ENCODE measurements around the gene CHRNE.
"Not testable (repeated sequence)": the region's sequence is repeated elsewhere in the genome, so short reads cannot be mapped to it uniquely, and the experiment has no call there.

CHRNE gene

DNA sequence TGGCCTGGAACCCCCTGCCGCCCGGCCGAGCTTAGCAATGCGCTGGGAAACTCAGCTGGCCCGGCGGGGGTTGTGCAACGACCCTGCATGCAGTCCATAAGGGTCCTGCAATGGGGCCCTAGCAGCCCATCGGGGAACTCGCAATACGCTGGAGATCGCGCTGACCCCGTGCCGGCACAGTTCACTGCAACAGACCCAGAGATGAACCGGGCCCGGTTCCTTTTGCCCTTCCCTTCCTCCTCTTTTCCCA is 36.6 kb upstream of the CHRNE start:
- DNase-seq = no peak

DNA sequence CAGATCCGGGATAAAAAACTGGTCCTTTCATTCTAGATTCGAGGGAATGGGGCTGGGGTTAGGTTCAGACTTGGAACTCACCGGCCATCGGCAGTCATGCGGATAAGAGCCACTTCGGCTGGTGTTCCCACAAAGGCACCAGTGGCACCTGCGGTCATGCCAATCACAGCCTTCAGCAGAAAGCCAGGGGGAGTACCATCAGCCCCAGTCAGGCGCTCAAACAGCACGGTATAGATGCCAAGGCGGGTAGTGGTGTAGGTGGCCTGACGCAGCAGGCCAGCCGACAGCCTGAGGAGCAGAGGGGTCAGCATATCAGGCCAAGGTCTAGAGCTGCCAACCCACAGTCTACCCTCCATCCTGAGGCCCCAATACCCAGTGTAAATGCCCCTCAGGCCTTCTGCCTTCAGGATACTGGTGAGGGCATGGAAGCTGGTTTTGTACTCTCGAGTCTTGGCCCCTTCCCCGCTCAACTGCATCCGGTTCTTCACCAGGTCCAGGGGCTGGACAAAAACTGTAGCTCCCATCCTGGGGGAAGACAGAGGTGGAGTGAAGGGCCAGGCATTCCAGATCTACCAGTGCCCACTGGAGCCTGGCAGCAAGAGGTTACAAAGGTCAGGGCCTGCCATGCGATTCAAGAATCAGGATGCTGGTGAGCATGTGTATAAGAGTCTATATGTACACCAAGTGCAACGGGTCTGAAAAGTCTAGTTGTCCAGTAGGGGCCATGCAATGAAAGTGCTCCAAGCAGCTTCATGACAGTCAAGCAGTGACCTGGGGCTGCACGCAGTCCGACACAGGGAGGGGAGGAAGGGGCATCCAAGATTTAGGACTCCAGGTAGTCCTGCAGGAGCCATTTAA is 36.0 kb upstream of the CHRNE start:
- DNase-seq = no peak

DNA sequence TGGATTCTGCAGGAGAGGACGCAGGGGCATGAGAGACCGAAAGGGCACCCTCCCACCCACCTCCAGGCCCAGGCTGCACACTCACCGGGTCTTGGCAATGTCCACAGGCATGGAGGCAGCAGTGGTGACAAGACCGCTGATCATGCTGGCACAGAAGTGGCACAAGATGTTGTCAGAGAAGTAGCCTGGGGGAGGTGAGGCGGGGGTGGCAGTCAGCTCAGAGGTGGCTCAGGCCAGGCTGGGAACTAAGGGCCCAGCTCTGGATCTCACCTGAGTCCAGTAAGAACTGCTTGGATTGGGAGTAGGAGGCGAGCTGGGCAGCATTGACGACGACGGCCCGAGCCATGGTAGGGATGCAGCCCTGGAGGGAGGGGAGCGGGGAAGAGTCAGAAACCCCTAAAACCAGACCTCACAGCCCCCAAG is 35.2 kb upstream of the CHRNE start:
- no peak for DNase-seq

DNA sequence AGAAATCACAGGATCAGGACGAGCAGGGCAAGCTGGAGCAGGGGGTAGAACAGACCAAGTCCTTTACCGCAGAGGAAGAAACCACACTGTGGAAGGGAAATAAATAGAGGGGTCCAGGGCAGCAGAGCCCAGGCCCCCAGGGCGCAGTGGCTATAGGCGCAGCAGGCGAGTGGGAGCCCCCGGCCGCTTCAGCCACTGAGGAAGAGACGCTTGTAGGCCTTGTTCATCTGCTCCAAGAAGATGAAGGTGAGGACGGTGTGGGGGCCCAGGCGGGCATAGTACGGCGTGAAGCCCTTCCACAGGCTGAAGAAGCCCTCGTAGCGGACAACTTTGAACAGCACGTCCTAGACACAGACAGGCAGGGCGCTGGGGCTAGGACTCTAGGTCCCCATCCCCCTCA is 34.7 kb upstream of the CHRNE start:
- DNase-seq = no peak

DNA sequence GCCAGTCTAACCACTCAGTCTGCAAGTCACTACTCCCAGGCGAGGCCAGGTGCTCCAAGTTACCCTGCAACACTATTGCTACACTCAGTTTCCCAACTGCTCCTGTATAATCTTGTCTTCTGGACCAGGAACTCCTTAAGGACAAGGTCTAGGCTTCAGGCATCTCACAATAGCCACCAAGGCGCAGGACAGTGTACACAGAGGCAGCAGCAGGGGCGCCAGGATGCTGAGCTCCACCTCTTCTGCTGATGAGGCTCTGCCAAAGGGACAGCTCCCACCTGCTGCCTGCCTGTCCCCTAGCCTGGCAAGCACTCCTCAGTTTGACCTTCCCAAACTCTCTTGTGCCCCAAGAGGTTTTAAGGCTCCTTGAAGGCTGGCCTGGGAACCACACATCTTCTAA is 33.5 kb upstream of the CHRNE start:
- DNase-seq = no peak

DNA sequence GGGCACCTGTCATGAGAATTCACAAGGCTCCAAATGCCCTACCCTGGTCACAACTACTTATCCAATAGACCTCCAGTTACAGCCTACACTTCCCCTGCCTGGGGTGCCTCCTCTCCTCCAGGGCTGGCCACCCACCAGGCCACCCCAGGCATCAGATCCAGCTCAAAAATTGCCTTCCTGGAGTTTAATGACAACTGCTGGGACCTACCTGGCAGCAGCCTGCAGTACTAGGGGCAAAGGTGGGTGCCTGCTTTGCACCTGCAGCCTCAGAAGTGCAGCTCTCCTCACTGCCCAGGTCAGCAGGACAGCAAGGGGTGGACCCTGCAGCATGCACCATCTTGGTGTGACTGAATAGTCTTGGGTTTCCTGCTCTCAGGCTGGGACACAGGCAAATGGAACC is 32.8 kb upstream of the CHRNE start:
- no peak for DNase-seq

DNA sequence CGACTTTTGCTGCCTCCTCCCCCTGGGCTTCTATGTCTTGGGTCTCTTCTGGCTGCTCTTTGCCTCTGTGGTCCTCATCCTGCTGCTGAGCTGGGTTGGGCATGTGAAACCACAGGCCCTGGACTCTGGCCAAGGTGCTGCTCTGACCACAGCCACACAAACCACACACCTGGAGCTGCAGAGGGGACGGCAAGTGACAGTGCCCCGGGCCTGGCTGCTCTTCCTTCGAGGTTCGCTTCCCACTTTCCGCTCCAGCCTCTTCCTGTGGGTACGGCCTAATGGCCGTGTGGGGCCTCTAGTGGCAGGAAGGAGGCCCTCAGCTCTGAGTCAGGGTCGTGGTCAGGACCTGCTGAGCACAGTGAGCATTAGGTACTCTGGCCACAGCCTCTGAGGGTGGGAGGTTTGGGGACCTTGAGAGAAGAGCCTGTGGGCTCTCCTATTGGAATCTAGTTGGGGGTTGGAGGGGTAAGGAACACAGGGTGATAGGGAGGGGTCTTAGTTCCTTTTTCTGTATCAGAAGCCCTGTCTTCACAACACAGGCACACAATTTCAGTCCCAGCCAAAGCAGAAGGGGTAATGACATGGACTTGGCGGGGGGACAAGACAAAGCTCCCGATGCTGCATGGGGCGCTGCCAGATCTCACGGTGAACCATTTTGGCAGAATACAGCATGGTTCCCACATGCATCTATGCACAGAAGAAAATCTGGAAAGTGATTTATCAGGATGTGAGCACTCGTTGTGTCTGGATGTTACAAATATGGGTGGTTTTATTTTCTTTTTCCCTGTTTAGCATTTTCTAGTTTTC is 31.5 kb upstream of the CHRNE start:
- DNase-seq = peak; percentile 33 to 38

DNA sequence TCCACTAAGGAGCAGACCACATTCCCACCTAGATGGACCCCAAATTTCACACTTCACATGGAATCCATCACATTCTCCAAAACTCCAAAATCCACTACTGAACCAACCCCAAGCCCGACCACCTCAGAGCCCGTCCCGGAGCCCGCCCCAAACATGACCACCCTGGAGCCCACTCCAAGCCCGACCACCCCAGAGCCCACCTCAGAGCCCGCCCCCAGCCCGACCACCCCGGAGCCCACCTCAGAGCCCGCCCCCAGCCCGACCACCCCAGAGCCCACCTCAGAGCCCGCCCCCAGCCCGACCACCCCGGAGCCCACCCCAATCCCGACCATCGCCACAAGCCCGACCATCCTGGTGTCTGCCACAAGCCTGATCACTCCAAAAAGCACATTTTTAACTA is 30.7 kb upstream of the CHRNE start:
- no peak for DNase-seq

DNA sequence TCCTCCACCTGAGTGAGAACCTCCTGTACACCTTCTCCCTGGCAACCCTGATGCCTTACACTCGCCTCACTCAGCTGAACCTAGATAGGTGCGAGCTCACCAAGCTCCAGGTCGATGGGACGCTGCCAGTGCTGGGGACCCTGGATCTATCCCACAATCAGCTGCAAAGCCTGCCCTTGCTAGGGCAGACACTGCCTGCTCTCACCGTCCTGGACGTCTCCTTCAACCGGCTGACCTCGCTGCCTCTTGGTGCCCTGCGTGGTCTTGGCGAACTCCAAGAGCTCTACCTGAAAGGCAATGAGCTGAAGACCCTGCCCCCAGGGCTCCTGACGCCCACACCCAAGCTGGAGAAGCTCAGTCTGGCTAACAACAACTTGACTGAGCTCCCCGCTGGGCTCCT is 29.9 kb upstream of the CHRNE start:
- no peak for DNase-seq

DNA sequence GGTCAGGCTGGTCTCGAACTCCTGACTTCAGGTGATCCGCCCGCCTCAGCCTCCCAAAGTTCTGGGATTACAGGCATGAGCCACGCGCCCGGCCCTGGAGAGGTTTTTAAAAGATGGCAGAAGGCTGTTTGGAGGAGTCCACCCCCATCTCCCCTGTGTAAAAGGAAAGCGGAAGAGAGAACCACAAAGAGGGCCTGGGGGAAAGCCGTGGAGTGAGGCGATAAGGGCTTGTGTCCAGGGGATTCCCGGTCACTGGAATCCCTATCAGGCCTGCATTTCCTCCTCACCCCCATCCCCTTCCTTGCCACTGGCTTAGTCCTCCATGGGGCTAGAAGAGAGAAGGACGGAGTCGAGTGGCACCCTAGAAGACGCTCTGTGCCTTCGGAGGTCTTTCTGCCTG is 29.1 kb upstream of the CHRNE start, which contains the start of gene GP1BA:
Gene GP1BA (plus strand): TSS at position 315 of the 400 bp plus-strand sequence. CDS start 328 bp downstream, outside the sequence.
- DNase-seq = no peak

DNA sequence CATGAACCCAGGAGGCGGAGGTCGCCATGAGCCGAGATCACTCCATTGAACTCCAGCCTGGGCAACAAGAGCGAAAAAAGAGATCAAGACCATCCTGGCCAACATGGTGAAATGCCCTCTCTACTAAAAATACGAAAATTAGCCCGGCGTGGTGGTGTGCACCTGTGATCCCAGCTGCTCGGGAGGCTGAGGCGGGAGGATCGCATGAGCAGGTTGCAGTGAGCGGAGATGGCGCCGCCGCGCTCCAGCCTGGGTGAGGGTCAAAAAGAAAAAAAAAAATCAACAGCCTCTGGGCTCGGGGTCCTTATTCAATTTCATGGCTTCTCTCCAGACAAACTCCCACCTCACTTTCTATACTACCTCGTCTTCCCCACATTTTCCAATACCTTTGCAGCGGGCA is 26.0 kb upstream of the CHRNE start:
- no peak for DNase-seq

DNA sequence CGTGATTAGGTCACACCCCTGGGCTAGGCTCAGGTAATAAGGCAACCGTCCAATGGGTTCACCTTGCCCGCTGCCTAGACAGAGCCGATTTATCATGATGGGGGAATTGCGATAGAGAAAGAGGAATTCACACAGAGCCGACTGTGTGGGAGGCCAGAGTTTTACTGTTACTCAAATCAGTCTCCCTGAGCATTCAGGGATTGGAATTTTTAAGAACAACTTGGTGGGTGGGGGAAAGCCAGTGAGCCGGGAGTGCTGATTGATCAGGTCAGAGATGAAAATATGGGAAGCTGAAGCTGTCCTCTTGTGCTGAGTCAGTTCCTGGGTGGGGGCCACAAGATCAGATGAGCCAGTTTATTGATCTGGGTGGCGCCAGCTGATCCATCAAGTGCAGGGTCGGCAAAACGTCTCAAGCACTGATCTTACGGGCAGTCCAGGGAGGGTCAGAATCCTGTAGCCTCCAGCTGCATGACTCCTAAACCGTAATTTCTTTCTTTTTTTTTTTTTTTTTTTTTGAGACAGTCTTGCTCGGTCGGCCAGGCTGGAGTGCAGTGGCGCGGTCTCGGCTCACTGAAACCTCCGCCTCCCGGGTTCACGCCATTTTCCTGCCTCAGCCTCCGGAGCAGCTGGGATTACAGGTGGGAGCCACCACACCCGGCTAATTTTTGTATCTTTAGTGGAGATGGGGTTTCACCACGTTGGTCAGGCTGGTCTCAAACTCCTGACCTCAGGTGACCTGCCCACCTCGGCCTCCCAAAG is 23.9 kb upstream of the CHRNE start:
- DNase-seq = not testable (repeated sequence)

DNA sequence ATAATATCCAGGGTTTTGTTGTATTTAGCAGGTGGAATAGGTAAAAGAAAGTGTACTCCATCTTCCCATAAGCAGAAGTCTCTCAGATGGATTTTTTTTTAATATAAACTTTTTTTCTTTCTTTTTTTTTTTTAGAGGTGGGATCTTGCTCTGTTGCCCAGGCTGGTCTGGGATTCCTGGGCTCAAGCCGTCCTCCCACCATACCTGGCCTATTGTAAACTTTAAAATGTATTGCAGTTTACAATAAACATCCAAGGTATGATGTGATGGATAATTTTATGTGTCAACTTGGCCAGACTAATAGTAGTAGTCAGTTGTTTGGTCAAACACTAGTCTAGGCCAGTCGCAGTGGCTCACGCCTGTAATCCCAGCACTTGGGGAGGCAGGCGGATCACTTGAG is 18.4 kb upstream of the CHRNE start:
- no peak for DNase-seq

DNA sequence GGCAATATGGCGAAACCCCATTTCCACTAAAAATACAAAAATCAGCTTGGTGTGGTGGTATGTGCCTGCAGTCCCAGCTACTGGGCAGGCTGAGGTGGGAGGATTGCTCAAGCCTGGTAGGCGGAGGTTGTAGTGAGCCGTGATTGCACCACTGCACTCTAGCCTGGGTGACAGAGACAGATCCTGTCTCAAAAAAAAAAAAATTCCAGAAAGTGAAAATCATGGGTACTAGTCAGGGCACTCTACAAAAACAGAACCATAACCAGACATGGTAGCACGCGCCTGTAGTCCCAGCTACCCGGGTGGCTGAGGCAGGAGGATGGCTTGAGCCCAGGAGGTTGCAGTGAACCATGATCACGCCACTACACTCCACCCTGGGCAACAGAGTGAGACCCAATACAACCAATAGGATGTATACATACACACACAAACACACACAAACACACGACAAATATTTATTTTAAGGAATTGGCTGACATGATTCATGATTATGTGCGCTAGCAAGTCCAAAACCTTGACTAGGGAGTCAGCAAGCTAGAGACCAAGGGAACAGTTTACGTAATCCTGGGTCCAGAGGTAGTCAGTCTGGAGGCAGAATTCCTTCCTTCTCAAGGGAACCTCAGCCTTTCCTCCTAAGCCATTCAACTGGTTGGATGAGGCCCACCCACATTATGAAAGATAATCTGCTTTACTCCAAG is 17.6 kb upstream of the CHRNE start:
- no peak for DNase-seq

DNA sequence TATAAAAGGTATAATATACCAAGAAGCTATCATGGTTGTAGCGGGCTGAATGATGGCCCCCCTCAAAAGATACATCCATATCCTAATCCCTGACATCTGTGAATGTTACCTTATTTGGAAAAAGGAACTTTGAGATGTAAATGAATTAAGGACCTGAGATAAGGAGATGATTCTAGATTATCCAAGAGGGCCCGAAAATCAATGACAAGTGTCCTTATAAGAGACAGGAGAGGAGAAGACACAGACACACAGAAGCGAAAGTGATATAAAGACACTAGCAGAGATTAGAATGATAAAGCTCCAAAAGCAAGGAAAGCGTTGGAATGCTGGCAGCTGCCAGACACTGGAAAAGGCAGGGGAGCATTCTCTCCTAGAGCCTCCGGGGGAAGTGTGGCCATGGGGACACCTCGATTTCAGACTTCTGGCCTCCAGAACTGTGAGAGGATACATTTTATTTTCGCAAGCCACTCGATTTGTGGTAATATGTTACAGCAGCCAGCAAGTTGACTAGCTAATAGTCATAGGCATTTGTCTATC is 16.7 kb upstream of the CHRNE start:
- DNase-seq = no peak

DNA sequence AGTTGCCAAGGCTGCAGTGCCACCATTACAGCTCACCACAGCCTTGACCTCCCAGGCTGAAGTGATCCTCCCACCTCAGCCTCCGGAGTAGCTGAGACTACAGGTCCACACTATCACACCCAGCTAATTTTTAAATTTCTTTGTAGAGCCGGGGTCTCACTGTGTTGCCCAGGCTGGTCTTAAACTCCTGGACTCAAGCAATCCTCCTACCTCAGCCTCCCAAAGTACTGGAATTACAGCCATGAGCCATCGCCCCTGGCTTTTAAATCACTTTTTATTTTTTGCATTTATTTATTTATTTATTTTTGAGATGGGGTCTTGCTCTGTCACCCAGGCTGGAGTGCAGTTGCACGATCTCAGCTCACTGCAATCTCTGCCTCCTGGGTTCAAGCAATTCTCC is 11.7 kb upstream of the CHRNE start:
- not testable (repeated sequence) for DNase-seq

DNA sequence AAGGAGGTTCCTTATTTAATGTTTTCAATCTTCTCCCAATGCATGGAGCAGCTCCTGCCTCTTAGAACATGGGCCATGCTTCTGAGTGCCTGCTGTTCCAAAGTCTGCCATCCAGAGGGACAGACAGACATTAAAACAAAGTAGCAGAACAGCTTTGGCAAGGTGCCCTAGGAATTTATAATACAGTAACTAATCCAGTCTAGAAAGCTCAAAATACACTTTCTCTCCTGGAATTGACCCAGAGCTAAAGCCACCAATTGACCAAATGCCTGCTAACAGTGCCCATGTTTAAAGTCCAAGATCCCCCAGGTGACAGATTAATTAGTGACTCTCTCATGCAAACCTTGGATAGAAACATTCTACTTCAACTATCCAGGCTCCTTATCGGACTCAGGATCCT is 11.1 kb upstream of the CHRNE start:
- no peak for DNase-seq

DNA sequence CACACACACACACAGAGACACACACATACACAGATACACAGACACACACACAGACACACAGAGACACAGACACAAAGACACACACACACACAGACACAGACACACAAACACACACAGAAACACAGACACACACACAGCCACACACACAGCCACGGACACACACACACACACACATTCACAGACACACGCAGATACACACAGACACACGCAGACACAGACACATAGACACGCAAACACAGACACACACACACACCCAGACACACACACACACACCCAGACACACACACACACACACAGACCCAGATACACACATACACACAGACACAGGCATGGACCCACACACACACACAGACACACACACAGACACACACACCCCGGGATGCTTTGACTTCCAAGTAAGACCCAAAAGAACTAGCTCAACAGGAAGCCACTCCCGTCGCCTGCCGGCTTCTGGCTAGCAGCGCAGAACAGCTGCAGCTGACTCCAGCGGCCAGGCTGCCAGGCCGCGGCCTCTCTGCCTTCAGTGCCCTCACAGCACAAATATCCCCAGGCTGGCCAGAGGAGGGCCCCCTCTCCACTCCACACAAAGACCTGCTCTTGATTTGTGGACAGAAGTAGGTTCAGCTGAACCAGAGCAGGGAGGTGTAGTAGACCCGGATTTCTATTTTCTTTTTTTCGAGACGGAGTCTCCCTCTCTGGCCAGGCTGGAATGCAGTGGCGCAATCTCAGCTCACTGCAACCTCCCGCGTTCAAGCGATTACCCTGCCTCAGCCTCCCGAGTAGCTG is 6.0 kb upstream of the CHRNE start:
- DNase-seq = peak; percentile 62 to 85

DNA sequence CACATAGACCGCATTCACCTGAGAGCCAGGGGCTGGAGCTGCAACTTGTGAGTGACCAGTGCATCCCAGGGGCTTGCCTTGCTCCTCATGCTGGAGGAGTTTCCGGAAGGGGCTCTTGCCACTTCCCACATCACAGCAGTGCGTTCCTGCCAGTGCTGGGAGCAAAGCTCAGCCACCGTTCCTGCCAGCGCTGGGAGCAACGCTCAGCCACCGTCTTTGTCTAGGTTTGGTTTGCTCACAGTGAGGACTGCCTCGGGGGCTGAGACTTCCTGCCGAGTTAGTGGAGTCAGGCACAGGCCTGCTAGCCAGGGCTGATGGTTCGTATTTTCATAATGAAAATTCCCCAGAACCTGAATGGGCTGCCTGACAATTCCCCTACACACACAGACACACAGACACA is 5.4 kb upstream of the CHRNE start:
- DNase-seq = no peak

DNA sequence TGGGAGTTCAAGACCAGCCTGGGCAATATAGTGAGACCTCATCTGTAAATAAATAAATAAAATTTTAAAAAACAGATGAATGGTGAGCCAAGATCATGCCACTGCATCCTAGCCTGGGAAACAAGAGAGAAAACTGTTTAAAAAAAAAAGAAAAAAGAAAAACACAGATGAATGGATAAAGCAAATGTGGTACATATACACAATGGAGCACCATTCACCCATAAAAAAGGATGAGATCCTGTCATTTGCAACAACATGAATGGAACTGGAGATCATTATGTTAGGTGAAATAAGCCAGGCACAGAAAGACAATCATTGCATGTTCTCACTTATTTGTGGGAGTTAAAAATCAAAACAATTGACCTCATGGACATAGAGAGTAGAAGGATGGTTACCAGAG is 3.7 kb upstream of the CHRNE start:
- not testable (repeated sequence) for DNase-seq

DNA sequence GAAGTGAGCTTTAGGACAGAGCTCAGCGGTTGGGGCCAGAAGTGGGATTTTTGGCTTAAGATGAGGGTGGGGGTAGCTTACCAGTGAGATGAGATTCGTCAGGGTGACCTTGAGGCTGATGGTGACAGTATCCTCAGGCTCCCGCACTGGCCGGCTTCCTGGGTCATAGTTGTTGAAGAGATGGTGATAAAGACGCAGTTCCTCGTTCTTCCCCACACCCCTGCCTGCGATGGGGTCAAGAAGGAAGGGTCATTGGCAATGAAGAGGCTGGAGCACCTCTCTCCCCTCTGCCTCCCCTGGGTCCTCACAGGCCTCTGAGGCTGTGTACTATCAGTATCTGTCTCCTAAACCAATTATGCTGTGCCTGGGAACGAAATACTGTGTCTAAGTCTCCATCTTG is 358 bp downstream of the CHRNE start:
- no peak for DNase-seq
